ENCODE measurements around the gene HOXC9.

Gene HOXC9

GRCh38 chr12:54000116-54001114, at the start of gene HOXC9:
TSS of gene HOXC9 (plus strand) at chr12:54000161. CDS start at chr12:54000189, 28 bp downstream.
- peak; percentile 81 for DNase-seq

DNA sequence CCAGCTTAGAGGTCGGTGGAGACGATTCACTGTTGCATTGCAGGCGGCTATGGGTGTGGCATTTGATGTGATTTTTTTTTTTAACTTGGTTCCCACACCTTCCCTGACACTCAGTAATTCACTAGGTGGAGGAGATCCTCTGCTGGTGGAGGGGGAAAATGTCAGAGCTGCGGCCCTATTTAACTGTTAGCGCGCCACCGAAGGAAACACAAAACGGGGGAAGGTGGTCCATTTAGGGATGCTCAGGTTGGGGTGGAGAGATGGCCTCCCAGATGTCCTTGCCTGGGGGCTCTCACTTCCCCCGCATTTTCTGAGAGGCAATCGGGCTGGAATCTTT, 49.6 kb upstream of the HOXC9 start:
- peak; percentile 26 for DNase-seq

DNA sequence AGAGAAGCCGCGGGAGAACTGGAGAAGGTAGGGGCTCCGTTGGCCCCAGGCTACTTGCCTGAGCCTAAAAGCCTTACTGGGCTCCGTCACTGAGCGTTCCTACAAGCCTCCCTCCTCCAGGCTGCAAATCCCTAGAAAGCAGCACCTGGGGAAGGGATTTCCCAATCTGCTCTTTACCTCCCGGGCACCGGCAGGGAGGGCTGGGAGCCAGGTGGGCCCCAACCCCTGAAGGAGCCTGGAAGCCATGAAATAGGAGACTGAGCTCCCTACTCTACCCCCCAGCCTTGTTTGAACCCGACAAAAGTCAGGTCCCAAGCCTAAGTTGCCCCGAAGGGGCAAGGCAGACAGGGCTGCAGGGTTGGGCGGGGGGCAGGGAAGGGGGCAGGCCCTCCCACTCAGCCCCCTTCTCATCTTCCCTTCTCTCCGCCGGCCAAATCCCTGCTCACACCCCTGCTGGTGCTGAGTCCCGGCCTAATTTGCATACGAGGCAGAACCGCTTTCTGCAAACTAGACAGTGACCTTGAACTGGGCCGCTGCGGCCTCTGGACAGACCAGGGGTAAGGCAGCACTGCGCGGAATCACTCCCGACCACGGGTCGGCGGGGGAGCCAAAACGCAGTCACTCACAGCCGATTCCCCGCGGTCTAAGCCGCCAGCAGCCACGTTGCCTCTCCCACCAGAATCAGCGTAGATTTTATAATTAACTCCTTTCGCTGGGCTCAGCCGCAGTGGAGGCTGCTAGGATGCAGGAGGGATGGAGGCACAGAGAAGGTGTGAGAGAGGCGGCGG, 49.0 kb upstream of the HOXC9 start:
- no peak for DNase-seq

- no peak for DNase-seq
Observed at GRCh38 chr12:53951577-53952334, 48.2 kb upstream of the HOXC9 start.

GRCh38 chr12:53952335-53952694, 47.6 kb upstream of the HOXC9 start:
- DNase-seq, result no peak

- no peak for DNase-seq
Observed at GRCh38 chr12:53952871-53953734, 46.9 kb upstream of the HOXC9 start.

DNA sequence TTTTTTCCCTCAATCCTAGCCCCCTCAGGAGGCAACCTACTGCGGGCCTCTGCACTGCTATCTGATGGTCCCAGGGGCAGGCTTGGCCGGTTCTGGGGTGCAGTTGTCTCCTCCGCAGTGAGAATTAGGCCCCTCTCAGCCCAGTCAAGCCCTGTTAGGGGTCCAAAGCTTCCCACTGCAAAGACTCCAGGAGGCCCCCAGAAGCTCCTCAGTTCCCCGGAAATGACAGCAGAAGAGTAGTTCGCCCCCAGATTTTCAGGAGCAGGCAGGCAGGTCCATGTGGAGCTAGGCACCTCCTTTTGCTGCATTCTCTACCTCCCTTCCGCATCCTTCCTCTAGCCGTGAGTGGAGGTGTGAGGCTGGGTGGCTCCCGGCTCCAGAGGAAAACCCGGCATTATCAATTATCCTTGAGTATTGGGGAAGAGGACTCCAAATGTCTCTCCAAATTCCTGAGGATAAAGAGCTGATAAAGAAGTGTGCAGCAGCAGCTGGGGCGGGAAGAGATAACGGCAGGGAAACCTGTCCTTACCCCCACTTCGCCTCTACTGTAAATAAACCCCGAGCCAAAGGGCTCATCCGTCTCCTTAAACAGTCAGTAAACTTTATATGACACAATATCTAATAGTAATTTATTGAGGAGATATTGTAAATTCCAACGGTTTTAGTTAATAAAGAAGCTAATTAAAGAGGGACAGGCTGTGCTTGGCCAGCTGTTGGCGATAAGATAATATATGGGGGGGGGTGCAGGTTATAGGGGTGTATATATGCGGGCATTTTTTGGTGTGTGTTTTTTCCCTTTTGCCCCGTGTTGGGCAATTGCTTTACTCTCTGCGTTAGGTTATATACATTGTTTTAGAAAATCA, 45.9 kb upstream of the HOXC9 start:
- no peak for DNase-seq

GRCh38 chr12:53954694-53955035, 45.3 kb upstream of the HOXC9 start, which contains the start of gene HOXC12:
TSS of gene HOXC12 (plus strand) at chr12:53954903. CDS start at chr12:53954930, 27 bp downstream.
- no peak for DNase-seq

DNA sequence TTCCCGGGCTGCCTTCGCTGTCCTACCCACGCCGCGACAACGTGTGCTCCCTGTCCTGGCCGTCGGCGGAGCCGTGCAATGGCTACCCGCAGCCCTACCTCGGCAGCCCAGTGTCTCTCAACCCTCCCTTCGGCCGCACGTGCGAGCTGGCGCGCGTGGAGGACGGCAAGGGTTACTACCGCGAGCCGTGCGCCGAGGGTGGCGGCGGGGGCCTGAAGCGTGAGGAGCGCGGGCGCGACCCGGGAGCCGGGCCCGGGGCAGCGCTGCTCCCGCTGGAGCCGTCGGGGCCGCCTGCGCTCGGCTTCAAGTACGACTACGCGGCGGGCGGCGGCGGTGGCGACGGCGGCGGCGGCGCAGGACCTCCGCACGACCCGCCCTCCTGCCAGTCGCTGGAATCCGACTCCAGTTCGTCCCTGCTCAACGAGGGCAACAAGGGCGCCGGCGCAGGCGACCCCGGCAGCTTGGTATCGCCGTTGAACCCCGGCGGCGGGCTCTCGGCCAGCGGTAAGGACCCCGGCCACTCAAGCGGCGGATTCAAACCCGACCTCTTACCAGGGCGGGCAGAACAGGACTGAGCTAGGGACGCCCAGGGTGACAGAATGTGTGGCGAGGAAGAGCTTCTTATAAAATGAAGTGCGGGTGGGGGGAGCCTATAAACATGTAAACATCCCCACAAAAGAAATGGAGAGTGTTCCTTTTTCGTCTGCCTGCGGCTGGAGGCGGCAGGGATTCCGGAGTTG, 44.8 kb upstream of the HOXC9 start:
- DNase-seq, result no peak

DNA sequence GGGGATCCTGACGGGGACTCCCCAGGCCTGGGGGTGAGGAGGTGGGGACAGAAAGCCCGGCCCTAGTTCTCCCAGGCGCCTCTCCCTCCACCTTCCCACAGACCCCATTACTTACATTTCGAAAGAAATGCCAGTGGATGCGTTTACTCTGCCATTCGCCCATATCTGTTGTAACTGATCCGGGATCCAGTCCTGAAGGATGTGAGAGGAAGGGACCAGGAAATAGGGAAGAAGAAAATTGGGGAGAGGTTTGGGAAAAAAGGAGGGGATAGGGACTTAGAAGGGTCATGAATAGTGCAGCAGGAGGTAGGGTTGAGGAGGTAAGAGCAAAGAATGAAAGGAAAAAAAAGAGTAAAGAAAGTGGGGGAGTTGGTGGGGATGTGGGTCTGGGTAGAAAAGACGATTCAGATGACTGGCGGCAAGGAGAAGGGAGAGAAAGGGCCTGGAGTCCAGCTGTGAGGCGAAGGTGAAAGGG, 44.1 kb upstream of the HOXC9 start:
- DNase-seq, result no peak

DNA sequence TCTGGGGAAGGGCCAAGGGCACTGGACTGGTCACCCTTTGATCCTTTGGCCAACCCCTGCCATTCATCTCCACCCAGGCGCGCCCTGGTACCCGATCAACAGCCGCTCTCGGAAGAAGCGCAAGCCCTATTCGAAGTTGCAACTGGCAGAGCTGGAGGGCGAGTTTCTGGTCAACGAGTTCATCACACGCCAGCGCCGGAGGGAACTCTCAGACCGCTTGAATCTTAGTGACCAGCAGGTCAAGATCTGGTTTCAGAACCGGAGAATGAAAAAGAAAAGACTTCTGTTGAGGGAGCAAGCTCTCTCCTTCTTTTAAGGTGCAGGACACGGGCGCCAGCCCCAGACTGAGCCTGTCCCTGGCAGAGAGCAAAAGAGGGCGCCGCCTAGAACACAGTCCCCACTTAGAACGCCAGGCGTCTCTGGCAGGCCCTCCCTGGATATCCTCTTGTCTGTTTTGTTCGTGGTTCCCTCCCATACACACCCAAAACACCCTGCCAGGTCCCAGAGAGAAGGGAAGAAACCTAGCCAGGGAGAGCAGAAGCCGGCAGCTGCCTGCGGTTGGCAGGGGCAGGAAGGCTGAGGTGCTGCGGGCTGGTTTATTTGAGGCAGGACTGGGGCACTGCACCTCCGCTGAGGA, 43.6 kb upstream of the HOXC9 start:
- DNase-seq, result no peak

GRCh38 chr12:53956914-53957536, 42.9 kb upstream of the HOXC9 start:
- no peak for DNase-seq

- DNase-seq, result no peak
Observed at GRCh38 chr12:53958128-53958527, 41.8 kb upstream of the HOXC9 start.

DNA sequence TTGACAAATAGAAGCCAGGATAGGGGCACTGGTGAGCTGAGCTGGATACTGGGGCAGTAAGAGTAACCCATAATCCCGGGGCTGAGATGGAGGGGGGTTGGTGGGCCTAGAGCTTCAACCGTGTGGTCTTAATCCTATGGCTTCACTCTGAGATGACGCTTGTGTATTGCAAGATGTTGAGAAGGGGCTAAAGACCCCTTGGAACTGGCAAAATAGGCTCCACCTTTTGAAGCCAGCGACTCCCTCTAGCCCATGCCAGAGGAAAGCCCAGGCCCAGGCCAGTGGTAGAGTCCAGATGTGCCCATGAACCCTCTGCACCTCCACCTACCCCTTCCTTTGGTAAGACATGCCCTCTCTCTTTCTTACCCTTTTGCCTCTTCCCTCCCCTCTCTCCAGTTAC, 40.6 kb upstream of the HOXC9 start:
- DNase-seq, result no peak

GRCh38 chr12:53960187-53961024, 39.6 kb upstream of the HOXC9 start:
- DNase-seq, result no peak

DNA sequence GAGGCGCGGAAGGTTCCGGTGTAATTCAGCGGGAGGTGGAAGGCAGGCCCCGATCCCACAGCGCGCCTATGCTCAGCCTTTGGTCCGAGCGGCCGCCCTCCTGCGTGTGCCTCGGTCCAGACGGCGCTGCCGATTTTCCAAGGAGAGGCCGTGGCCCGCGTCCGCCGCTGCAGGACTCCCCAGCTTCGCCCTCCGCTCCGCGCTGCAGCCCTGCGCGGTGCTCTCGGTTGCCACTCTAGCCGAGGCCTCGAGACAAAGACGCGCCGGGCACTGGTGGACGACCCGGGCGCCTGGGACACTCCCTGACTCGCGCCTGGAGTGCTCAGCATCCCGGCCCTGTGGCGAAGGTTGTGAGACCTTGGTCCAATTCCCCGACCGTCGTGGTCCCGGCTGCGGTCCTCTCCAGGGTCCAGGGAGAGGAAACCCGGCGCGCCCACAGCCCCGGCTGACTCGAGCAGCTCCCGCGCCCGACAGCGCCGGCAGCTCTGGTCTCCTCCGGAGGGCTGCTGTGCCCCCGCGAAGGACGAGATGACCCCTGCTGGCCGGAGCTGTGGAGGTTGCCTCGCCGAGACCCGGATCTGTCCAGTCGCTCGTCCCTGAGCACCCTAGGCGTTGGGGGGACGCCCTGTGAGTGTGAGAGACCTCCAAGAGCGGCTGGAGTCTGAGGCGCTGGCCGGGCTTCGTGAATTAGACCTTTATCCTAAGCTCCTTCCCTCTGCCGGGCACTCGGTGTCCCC, 38.8 kb upstream of the HOXC9 start:
- no peak for DNase-seq

DNA sequence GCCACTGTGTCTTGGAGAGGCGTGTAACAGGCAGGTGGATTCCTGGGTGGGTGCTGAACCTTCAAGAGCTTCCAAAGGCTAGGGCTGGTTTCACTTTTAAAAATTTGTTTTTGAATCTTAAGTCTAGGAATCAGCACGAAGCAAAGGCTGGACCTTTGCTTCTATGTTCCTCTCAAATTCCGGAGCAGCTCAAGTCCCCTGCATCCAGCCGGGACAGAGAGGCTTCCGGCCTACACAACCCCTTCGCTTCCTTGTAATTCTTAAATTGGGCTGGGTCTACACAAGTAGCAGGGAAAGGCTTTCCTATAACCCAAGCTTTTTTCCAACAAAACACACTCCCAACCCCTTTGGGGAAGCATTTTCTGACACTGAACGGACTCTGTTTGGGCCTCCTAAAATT, 37.0 kb upstream of the HOXC9 start:
- no peak for DNase-seq
